ENCODE measurements around the gene ADORA2A. TPM values are rescaled to one million over a fixed set of nuclear protein-coding genes. Genes with fewer than 3 reads are reported as not detected.
A peak's percentile ranks its signal among the peaks of the same experiment; 100 is the strongest.

The ADORA2A gene
- total and polyA plus RNA-seq, 2 of the 8 experiments (the other 6 are each of a cell fraction or from before 2014, with no cell fraction given), result 7.1 to 20.3 TPM

GRCh38 chr22:24423519-24424000 lies 3.8 kb upstream of the ADORA2A start:
- ChIA-PET CTCF (ENCODE audit: partially characterized antibody) (interaction anchor here (0.6 to 10.6 kb wide), 15 partner anchors 11 to 130 kb away, joined by 3 to 201 read pairs (median 6); partner anchors contain the start of gene UPB1), POLR2A (ENCODE audit: partially characterized antibody) (interaction anchor here (1.0 to 1.9 kb wide), 6 partner anchors 28 to 131 kb away, joined by 3 to 7 read pairs (median 3); partner anchors contain the start of genes GUCD1 and UPB1)
- no peak overlapping the region for H3K4ac ChIP-seq (replicated peaks; ENCODE audit: insufficient read length, low read depth, low read length)
- no peak overlapping the region for H3K23ac ChIP-seq (ENCODE audit: insufficient read length)
- no peaks in the 10 kb centered on the region for H4K20me1 ChIP-seq (replicated peaks in 1 of 2; ENCODE audit: control insufficient read depth in 1 of 2, insufficient read depth in 2 of 2, low read length in 2 of 2)
- DNase-seq (ENCODE audit: low read depth in 1 of 2, low spot score in 2 of 2), result peak in 1 of 2 experiments; percentile 92
- H2BK12ac ChIP-seq (ENCODE audit: low read depth, low read length), result no peak overlapping the region
- WGBS, 2 experiments (ENCODE audit: extremely low coverage in 1 of 2, insufficient coverage in 1 of 2, insufficient read length in 1 of 2, insufficient replicate concordance in 2 of 2, low coverage in 1 of 2, low lambda C conversion rate in 2 of 2, missing lambda C conversion rate in 1 of 2), result 5% methylated on average over 18 of the region's 56 CpGs; no CpG with 5 or more reads in 1 of the 2 experiments
- no peak overlapping the region; the same call in 1 of the 2 replicates for H2AFZ ChIP-seq (ENCODE audit: low read length)
- FAIRE-seq, result no peak
- H3K56ac ChIP-seq (replicated peaks; ENCODE audit: insufficient read length, low read depth, low read length), result no peak overlapping the region
- no peak overlapping the region for H2BK20ac ChIP-seq (ENCODE audit: low read length)
- H3K27me3 ChIP-seq (replicated peaks in 1 of 4; ENCODE audit: control insufficient read depth in 3 of 4, extremely low read depth in 1 of 4, insufficient read depth in 3 of 4, low read length in 3 of 4), result peaks cover 3 to 23% (median 15%) of the 10 kb centered on the region in 4 experiments
- H2BK120ac ChIP-seq (replicated peaks; ENCODE audit: low read depth, low read length), result no peak overlapping the region
- peak overlapping the region; percentile 52 to 89; a peak in 3 of 4 replicates for H3K4me2 ChIP-seq (ENCODE audit: insufficient read depth in 1 of 2, low read depth in 2 of 2, low read length in 2 of 2)
- H3K27ac ChIP-seq (ENCODE audit: low read depth, low read length), result no peak overlapping the region
- no peaks in the 10 kb centered on the region for H3K9me3 ChIP-seq (ENCODE audit: insufficient read depth in 2 of 2, low read depth in 1 of 2, low read length in 1 of 2)
- H3K79me2 ChIP-seq (ENCODE audit: control insufficient read depth in 1 of 2, insufficient read depth in 2 of 2, low read length in 2 of 2), result no peaks in the 10 kb centered on the region
- peaks cover 0 to 28% (median 20%) of the 10 kb centered on the region in 4 experiments; a peak in 6 of 7 replicates for H3K4me1 ChIP-seq (replicated peaks in 1 of 4; ENCODE audit: control insufficient read depth in 3 of 4, insufficient read depth in 4 of 4, low read length in 3 of 4)
- H4K5ac ChIP-seq (ENCODE audit: insufficient read length, low read depth, low read length), result no peak overlapping the region
- H3K23me2 ChIP-seq (ENCODE audit: low read depth, low read length), result peaks cover 6% of the 10 kb centered on the region; the same call in 1 of the 2 replicates
- H3K36me3 ChIP-seq (ENCODE audit: control insufficient read depth in 2 of 4, insufficient read depth in 4 of 4, low read length in 3 of 4), result no peaks in the 10 kb centered on the region
- no peak overlapping the region for H4K91ac ChIP-seq (replicated peaks; ENCODE audit: insufficient read length, low read length)
- H2AK5ac ChIP-seq (ENCODE audit: low read depth, low read length), result no peak overlapping the region
- H4K8ac ChIP-seq (ENCODE audit: extremely low read depth, insufficient read depth, low read length), result no peak overlapping the region
- H3K18ac ChIP-seq (ENCODE audit: extremely low read depth, low read length), result no peak overlapping the region
- H2BK15ac ChIP-seq (ENCODE audit: low read length), result no peak overlapping the region
- H2BK5ac ChIP-seq (ENCODE audit: low read depth, low read length), result no peak overlapping the region
- no peak overlapping the region for H3K14ac ChIP-seq (ENCODE audit: insufficient read length)
- H3K79me1 ChIP-seq (ENCODE audit: low read depth, low read length), result no peaks in the 10 kb centered on the region
- peak overlapping the region in 2 of 4 experiments; percentile 39 to 73; a peak in 4 of 8 replicates for H3K4me3 ChIP-seq (ENCODE audit: extremely low read depth in 1 of 4, insufficient read depth in 2 of 4, low read depth in 3 of 4, low read length in 4 of 4)
- no peak overlapping the region for H3K9ac ChIP-seq (replicated peaks in 1 of 4; ENCODE audit: extremely low read depth in 1 of 4, low read depth in 3 of 4, low read length in 3 of 4)
- TF ChIP-seq RXRA (IDR thresholded peaks at IDR 0.05; ENCODE audit: insufficient read depth, low read depth, low read length) (no peak), TAF7 (optimal IDR thresholded peaks at IDR 0.05; ENCODE audit: borderline replicate concordance, low read depth, low read length) (no peak), HDAC2 (IDR thresholded peaks at IDR 0.05; ENCODE audit: borderline replicate concordance in 1 of 2, low read depth in 2 of 2, low read length in 2 of 2) (no peak), ASH2L (IDR thresholded peaks at IDR 0.05; ENCODE audit: low read length) (peak; percentile 22), E2F6 (IDR thresholded peaks at IDR 0.05) (no peak), EP300 (IDR thresholded peaks at IDR 0.05; ENCODE audit: borderline replicate concordance in 1 of 2, low read depth in 2 of 2, low read length in 2 of 2) (no peak), BACH1 (IDR thresholded peaks at IDR 0.05; ENCODE audit: low read length) (no peak), RAD21 (IDR thresholded peaks at IDR 0.05 in 1 of 2, conservative IDR thresholded peaks at IDR 0.05 in 1 of 2; ENCODE audit: low read depth in 2 of 2, low read length in 2 of 2) (peak; percentile 45 to 69), KDM5A (IDR thresholded peaks at IDR 0.05; ENCODE audit: low read length) (no peak), BRCA1 (IDR thresholded peaks at IDR 0.05; ENCODE audit: low read depth, low read length) (no peak), YY1 (IDR thresholded peaks at IDR 0.05; ENCODE audit: low read depth, low read length) (no peak), SIX5 (IDR thresholded peaks at IDR 0.05; ENCODE audit: low read depth, low read length) (no peak)
